ENCODE data around the gene FOXJ3. TPM values are rescaled to one million over a fixed set of nuclear protein-coding genes. Genes with fewer than 3 reads are reported as not detected.

Gene FOXJ3
- total and polyA plus RNA-seq, 9 donors, result 28.6 to 41.9 (median 32.7) TPM

DNA sequence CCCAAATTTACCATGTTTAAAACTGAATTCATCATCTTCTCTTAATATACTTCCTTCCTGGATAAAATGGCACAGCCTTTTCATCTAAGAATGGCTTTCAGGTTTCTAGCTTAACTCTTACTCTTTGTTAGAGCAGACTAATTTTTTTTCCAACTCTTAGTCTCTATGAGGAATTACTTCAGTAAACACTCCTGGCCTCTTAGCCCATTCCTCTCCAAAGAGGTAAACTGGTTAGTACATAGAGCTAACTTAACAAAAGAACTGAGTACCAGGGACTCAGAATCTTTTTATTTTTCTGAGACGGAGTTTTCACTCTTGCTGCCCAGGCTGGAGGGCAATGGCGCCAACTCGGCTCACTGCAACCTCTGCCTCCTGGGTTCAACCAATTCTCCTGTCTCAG is 21.1 kb downstream of the FOXJ3 start:
- Histone ChIP-seq H3K4me3 (ENCODE audit: low read length) (no peak overlapping the region), H3K27ac (ENCODE audit: low read length) (no peak overlapping the region), H3K9me3 (replicated peaks; ENCODE audit: control insufficient read depth, low read depth, low read length) (no peaks in the 10 kb centered on the region), H3K27me3 (ENCODE audit: control insufficient read depth, insufficient read depth, low read length) (no peaks in the 10 kb centered on the region), H3K4me1 (ENCODE audit: control insufficient read depth, insufficient read depth, low read length) (no peaks in the 10 kb centered on the region), H3K36me3 (ENCODE audit: control insufficient read depth, insufficient read depth, low read length) (peaks cover 5% of the 10 kb centered on the region)
- DNase-seq, result no peak
- 96% methylated on average over 3 of the region's 3 CpGs for WGBS (ENCODE audit: insufficient coverage)

DNA sequence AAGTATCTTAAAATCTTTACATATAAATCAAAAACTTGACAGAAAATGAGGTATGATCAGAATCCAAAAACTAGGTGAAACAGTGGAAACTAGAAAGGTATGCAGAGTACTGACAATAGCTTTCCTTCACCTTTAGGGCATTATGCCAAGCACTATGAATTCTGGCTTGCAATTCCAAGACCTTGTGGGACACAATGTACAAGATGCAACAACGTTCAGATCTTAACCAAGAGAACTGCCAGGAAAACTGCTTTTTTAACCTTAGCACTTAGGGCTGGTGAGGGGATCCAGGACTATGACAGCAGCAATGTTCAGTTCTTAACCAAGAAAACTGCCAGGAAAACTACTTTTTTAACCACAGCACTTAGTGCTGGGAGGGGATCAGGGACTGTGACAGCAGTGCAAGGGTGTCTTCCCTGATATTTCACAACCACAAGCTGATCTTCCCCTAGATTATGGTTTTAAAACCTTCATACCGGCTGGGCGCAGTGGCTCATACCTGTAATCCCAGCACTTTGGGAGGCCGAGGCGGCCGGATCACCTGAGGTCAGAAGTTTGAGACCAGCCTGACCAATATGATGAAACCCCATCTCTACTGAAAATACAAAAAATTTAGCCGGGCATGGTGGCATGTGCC is 22.3 kb downstream of the FOXJ3 start:
- no peaks in the 10 kb centered on the region for H3K9me3 ChIP-seq (replicated peaks; ENCODE audit: control insufficient read depth, low read depth, low read length)
- no peak overlapping the region for H3K27ac ChIP-seq (ENCODE audit: low read length)
- no peak for DNase-seq
- H3K4me3 ChIP-seq (ENCODE audit: low read length), result no peak overlapping the region
- H3K4me1 ChIP-seq (ENCODE audit: control insufficient read depth, insufficient read depth, low read length), result no peaks in the 10 kb centered on the region
- peaks cover 8% of the 10 kb centered on the region for H3K36me3 ChIP-seq (ENCODE audit: control insufficient read depth, insufficient read depth, low read length)
- WGBS (ENCODE audit: insufficient coverage), result 80% methylated on average over 5 of the region's 7 CpGs
- no peaks in the 10 kb centered on the region for H3K27me3 ChIP-seq (ENCODE audit: control insufficient read depth, insufficient read depth, low read length)

DNA sequence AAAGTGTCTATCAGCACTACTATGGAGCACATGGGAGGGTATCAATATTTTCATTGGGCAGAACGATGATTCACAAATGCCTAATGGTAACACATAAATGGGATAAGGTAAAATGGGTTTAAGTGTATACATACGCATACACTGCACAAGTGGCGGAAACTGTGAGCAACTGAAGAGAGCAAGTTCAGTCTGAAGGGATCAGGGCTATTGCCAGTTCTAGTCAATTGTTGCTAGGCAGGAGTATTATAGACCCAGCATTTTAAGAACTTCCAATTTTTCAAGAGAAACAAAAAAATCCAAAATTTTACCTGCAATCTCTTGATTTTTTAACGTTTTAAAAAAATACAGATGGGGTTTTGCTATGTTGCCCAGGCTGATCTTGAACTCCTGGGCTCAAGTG is 23.1 kb downstream of the FOXJ3 start:
- Histone ChIP-seq H3K27me3 (ENCODE audit: control insufficient read depth, insufficient read depth, low read length) (no peaks in the 10 kb centered on the region), H3K36me3 (ENCODE audit: control insufficient read depth, insufficient read depth, low read length) (peaks cover 8% of the 10 kb centered on the region), H3K9me3 (replicated peaks; ENCODE audit: control insufficient read depth, low read depth, low read length) (no peaks in the 10 kb centered on the region), H3K27ac (ENCODE audit: low read length) (no peak overlapping the region), H3K4me1 (ENCODE audit: control insufficient read depth, insufficient read depth, low read length) (no peaks in the 10 kb centered on the region), H3K4me3 (ENCODE audit: low read length) (no peak overlapping the region)
- 100% methylated on average over 3 of the region's 4 CpGs for WGBS (ENCODE audit: insufficient coverage)
- DNase-seq, result no peak

DNA sequence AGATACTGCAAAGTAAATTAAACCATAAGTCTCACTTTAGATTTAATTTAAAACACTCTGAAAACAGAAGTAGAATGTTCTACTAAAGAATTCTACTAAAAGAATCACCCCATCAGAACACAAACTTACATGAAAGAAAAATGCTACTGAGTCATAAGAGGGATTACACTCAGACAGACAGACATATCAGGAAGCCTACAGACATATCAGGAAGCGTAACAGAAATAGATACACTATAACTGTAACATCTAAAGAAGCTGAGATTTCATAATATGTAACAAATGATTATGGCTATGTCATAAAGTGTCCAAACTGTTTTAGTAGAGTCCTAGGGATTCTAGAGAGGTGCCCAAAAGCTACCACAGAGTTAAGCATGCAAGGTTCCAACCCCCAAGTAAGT is 23.9 kb downstream of the FOXJ3 start:
- no peaks in the 10 kb centered on the region for H3K27me3 ChIP-seq (ENCODE audit: control insufficient read depth, insufficient read depth, low read length)
- H3K9me3 ChIP-seq (replicated peaks; ENCODE audit: control insufficient read depth, low read depth, low read length), result no peaks in the 10 kb centered on the region
- H3K27ac ChIP-seq (ENCODE audit: low read length), result no peak overlapping the region
- no peak for DNase-seq
- no peaks in the 10 kb centered on the region for H3K4me1 ChIP-seq (ENCODE audit: control insufficient read depth, insufficient read depth, low read length)
- no peak overlapping the region for H3K4me3 ChIP-seq (ENCODE audit: low read length)
- WGBS (ENCODE audit: insufficient coverage), result no CpG with 5 or more reads among the region's 1 CpG
- H3K36me3 ChIP-seq (ENCODE audit: control insufficient read depth, insufficient read depth, low read length), result peaks cover 8% of the 10 kb centered on the region

DNA sequence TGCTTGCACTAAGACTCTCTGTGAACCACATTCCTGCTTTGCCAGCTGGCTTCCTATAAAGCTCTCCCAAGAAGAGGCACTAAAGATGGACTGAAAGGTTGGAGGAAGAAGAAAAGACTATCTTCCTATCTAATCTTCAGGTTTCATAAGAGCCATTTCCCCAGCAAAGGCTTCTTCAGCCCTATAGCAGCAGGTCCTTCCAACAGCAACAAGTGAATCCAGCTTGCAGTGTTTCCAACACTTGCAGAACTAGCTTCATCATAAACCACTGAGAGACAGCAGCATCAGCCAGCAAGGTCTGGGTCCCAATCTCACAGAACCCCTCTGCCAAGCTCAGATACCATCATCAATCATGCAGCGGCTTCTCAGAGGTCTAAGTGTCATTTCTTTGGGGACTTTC is 28.1 kb downstream of the FOXJ3 start:
- H3K27ac ChIP-seq (ENCODE audit: low read length), result no peak overlapping the region
- WGBS (ENCODE audit: insufficient coverage), result no CpG with 5 or more reads among the region's 1 CpG
- no peak overlapping the region for H3K4me3 ChIP-seq (ENCODE audit: low read length)
- no peaks in the 10 kb centered on the region for H3K4me1 ChIP-seq (ENCODE audit: control insufficient read depth, insufficient read depth, low read length)
- peaks cover 16% of the 10 kb centered on the region for H3K9me3 ChIP-seq (replicated peaks; ENCODE audit: control insufficient read depth, low read depth, low read length)
- peaks cover 11% of the 10 kb centered on the region for H3K36me3 ChIP-seq (ENCODE audit: control insufficient read depth, insufficient read depth, low read length)
- no peaks in the 10 kb centered on the region for H3K27me3 ChIP-seq (ENCODE audit: control insufficient read depth, insufficient read depth, low read length)
- no peak for DNase-seq

DNA sequence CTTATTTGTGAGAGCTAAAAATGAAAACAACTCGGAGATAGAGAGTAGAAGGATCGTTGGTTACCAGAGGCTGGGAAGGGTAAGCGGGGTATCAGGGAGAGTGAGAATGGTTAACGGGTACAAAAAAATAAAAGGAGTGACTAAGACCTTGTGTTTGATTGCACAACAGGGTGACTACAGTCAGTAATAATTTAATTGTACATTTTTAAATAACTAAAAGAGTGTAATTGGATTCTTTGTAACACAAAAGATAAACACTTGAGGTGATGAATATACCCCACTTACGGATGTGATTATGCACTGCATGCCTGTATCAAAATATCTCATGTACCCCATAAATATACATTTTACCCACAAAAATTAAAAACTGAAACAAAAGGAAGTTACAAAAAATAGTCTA is 29.4 kb downstream of the FOXJ3 start:
- H3K9me3 ChIP-seq (replicated peaks; ENCODE audit: control insufficient read depth, low read depth, low read length), result peaks cover 26% of the 10 kb centered on the region
- DNase-seq, result no peak
- H3K36me3 ChIP-seq (ENCODE audit: control insufficient read depth, insufficient read depth, low read length), result peaks cover 14% of the 10 kb centered on the region
- no peak overlapping the region for H3K27ac ChIP-seq (ENCODE audit: low read length)
- no peak overlapping the region for H3K4me3 ChIP-seq (ENCODE audit: low read length)
- no CpG with 5 or more reads among the region's 5 CpGs for WGBS (ENCODE audit: insufficient coverage)
- no peaks in the 10 kb centered on the region for H3K4me1 ChIP-seq (ENCODE audit: control insufficient read depth, insufficient read depth, low read length)
- H3K27me3 ChIP-seq (ENCODE audit: control insufficient read depth, insufficient read depth, low read length), result no peaks in the 10 kb centered on the region

DNA sequence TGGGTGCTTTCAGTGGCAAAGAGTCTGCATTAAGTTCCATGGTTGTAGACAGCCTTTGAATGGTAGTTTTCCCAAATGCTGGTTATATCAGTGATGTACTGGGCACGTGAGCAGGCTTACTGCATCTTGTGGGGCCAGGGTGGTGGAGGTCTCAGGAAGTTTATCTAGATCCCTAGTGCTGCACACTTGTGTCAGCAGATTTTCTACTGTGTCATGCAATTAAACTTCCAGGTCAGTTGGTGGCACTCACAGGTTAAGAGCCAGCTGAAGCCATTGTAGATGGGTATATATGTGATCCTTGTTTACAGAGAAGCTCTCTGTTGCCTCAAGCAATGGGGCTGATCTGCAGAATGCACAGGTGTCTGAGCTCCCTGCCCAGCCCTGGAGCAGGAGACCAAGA is 33.0 kb downstream of the FOXJ3 start:
- peaks cover 5% of the 10 kb centered on the region for H3K36me3 ChIP-seq (ENCODE audit: control insufficient read depth, insufficient read depth, low read length)
- 100% methylated on average over 1 of the region's 1 CpG for WGBS (ENCODE audit: insufficient coverage)
- H3K4me1 ChIP-seq (ENCODE audit: control insufficient read depth, insufficient read depth, low read length), result no peaks in the 10 kb centered on the region
- H3K4me3 ChIP-seq (ENCODE audit: low read length), result no peak overlapping the region
- no peaks in the 10 kb centered on the region for H3K27me3 ChIP-seq (ENCODE audit: control insufficient read depth, insufficient read depth, low read length)
- peaks cover 40% of the 10 kb centered on the region for H3K9me3 ChIP-seq (replicated peaks; ENCODE audit: control insufficient read depth, low read depth, low read length)
- no peak overlapping the region for H3K27ac ChIP-seq (ENCODE audit: low read length)
- no peak for DNase-seq

DNA sequence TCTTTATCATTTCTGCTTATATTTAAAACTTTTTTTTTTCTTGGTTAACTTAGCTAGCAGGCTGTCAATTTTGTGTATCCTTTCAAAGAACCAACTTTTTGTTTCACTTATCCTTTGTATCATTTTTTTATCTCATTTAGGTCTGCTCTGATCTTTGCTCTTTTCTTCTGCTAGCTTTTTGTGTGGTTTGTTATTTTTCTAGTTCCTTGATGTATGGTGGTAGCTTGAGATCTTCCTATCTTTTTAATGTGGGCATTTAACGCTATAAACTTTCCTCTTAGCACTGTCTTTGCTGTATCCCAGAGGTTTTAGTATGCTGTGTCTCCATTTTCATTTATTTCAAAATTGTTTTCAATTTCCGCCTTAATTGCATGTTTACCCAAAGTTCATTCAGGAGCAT is 36.5 kb downstream of the FOXJ3 start:
- H3K9me3 ChIP-seq (replicated peaks; ENCODE audit: control insufficient read depth, low read depth, low read length), result peaks cover 34% of the 10 kb centered on the region
- no peak overlapping the region for H3K27ac ChIP-seq (ENCODE audit: low read length)
- H3K36me3 ChIP-seq (ENCODE audit: control insufficient read depth, insufficient read depth, low read length), result peaks cover 5% of the 10 kb centered on the region
- no peak overlapping the region for H3K4me3 ChIP-seq (ENCODE audit: low read length)
- H3K27me3 ChIP-seq (ENCODE audit: control insufficient read depth, insufficient read depth, low read length), result no peaks in the 10 kb centered on the region
- no peak for DNase-seq
- H3K4me1 ChIP-seq (ENCODE audit: control insufficient read depth, insufficient read depth, low read length), result no peaks in the 10 kb centered on the region
- no CpG with 5 or more reads among the region's 2 CpGs for WGBS (ENCODE audit: insufficient coverage)

DNA sequence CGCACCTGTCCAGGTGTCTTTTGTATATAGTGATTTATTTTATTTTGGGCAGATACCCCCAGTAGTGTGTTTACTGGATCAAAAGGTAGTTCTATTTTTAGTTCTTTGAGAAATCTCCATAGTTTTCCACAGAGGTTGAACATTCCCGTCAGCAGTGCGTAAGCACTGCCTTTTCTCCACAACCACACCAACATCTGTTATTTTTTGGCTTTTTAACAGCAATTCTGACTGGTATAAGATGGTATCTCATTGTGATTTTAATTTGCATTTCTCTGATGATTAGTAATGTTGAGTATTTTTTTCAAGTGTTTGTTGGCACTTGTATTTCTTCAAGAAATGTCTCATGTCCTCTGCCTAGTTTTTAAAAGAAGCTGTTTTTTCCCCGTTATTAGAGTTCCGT is 39.2 kb downstream of the FOXJ3 start:
- no peak overlapping the region for H3K4me3 ChIP-seq (ENCODE audit: low read length)
- peaks cover 18% of the 10 kb centered on the region for H3K9me3 ChIP-seq (replicated peaks; ENCODE audit: control insufficient read depth, low read depth, low read length)
- WGBS (ENCODE audit: insufficient coverage), result 100% methylated on average over 1 of the region's 5 CpGs
- H3K4me1 ChIP-seq (ENCODE audit: control insufficient read depth, insufficient read depth, low read length), result no peaks in the 10 kb centered on the region
- no peak for DNase-seq
- no peak overlapping the region for H3K27ac ChIP-seq (ENCODE audit: low read length)
- no peaks in the 10 kb centered on the region for H3K36me3 ChIP-seq (ENCODE audit: control insufficient read depth, insufficient read depth, low read length)
- no peaks in the 10 kb centered on the region for H3K27me3 ChIP-seq (ENCODE audit: control insufficient read depth, insufficient read depth, low read length)

DNA sequence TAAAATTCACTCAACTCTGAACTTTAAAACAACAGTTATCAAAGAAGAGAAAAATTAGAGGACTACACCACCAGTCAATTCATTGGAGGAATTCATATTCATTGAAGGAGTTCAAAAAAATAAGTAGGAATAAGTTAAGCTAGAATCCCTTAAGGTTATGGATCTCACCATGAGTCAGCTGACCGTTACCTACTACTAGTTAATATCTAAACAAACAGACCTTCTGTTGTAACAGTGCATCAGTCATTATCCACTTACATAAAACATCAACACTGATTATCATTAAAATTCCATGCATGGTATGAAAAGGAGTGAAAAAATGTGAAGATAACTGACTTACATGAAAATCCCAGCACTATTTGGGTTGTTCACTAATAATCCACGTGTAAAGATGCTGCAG is 44.9 kb downstream of the FOXJ3 start:
- H3K27me3 ChIP-seq (ENCODE audit: control insufficient read depth, insufficient read depth, low read length), result no peaks in the 10 kb centered on the region
- no peaks in the 10 kb centered on the region for H3K9me3 ChIP-seq (replicated peaks; ENCODE audit: control insufficient read depth, low read depth, low read length)
- H3K27ac ChIP-seq (ENCODE audit: low read length), result no peak overlapping the region
- no peak overlapping the region for H3K4me3 ChIP-seq (ENCODE audit: low read length)
- H3K4me1 ChIP-seq (ENCODE audit: control insufficient read depth, insufficient read depth, low read length), result no peaks in the 10 kb centered on the region
- DNase-seq, result no peak
- no peaks in the 10 kb centered on the region for H3K36me3 ChIP-seq (ENCODE audit: control insufficient read depth, insufficient read depth, low read length)
- no CpG with 5 or more reads among the region's 2 CpGs for WGBS (ENCODE audit: insufficient coverage)

Measured in muscle of leg (tissue), 11 donors.